Naive B cell (primary cell): ENCODE measurements around the gene LIMS2. TPM values are rescaled to one million over a fixed set of nuclear protein-coding genes. Genes with fewer than 3 reads are reported as not detected.
A peak's percentile ranks its signal among the peaks of the same experiment; 100 is the strongest.

Experiments used
- ATAC-seq, 2 donors: fragments of 150-1000 bp; cut with Tn5 transposase; 2 replicates each; pipeline ENCODE4 v1.10.0; 2021; ENCODE audit warnings: low read depth in 2 of 2, mild to moderate bottlenecking in 2 of 2, moderate library complexity in 2 of 2
- DNase-seq: peaks from one replicate; pipeline ENCODE4 v3.0.0; 2022
- H3K27ac Mint-ChIP-seq, 6 donors: one replicate each; pipeline ENCODE4 v1.8.0; 2020 to 2022; ENCODE audit warnings: mild to moderate bottlenecking in 6 of 6, mixed read lengths in 6 of 6, moderate library complexity in 5 of 6, inconsistent platforms in 2 of 6
- H3K27me3 Mint-ChIP-seq, 3 donors: one replicate each; pipeline ENCODE4 v1.8.0; 2021 to 2022; ENCODE audit warnings: mixed read lengths in 3 of 3, mild to moderate bottlenecking in 1 of 3
- H3K36me3 Mint-ChIP-seq, 2 donors: one replicate each; pipeline ENCODE4 v1.8.0; 2020 to 2022; ENCODE audit warnings: mixed read lengths in 2 of 2, inconsistent platforms in 1 of 2, mild to moderate bottlenecking in 1 of 2
- H3K4me1 Mint-ChIP-seq, 3 donors: one replicate each; pipeline ENCODE4 v1.8.0; 2020 to 2022; ENCODE audit warnings: mixed read lengths in 3 of 3, inconsistent platforms in 1 of 3, mild to moderate bottlenecking in 1 of 3, moderate library complexity in 1 of 3
- H3K4me3 Mint-ChIP-seq, 8 donors: one replicate each; pipeline ENCODE4 v1.8.0; 2020 to 2022; ENCODE audit warnings: mild to moderate bottlenecking in 8 of 8, mixed read lengths in 8 of 8, moderate library complexity in 8 of 8, inconsistent platforms in 2 of 8
- H3K9me3 Mint-ChIP-seq, 7 donors: one replicate each; pipeline ENCODE4 v1.8.0; 2020 to 2022; ENCODE audit warnings: mixed read lengths in 7 of 7, mild to moderate bottlenecking in 5 of 7, inconsistent platforms in 2 of 7, moderate library complexity in 1 of 7
- polyA plus RNA-seq, 6 donors: library from polyadenylated mRNA; unstranded; fragments of 300-500 nt; fragmentation: Illumina TruSeq; gene quantifications; one replicate each; pipeline ENCODE4 v1.2.3, GENCODE V29; 2021; ENCODE audit warnings: low read depth in 6 of 6

The LIMS2 gene
- polyA plus RNA-seq, 6 donors from 2014 or later: 11.2 to 60.4 (median 27.7) TPM

DNA sequence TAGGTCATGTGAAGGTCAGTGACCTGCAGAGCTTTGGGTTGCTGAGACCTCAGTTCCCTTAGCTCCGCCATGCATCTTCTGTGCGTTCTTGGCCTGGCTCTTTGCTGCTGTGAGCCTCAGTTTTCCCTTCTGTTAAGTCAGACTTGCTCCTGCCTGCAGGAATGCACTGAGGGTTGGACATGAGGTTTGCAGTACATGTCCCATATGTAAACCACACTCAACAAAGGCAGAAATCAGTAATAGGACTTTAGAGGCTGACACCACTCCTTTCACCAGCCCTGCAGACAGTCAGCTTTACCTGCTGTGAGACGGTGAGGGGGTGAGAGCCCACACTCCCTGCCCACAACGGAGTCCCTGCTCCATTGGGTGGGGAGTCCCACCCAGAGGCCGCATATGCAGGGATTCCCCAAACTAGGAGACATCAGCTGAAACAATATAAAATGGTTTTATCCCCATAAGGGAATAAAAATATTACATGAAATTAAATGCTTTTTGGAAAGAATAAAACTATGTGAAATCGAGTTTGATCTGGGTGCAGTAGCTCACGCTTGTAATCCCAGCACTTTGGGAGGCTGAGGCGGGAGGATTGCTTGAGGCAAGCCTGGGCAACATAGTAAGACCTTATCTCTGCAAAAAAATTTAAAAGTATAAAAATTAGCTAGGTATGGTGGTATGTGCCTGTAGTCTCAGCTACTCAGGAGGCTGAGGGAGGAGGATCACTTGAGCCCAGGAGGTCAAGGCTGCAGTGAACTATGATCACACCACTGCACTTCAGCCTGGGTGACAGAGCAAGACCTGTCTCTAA lies 84.7 kb downstream of the LIMS2 start:
- Mint-ChIP-seq H3K27ac (peak overlapping the region in 2 of 6 donors; percentile 28 to 57), H3K27me3 (no peaks in the 10 kb centered on the region), H3K9me3 (peaks cover 0 to 2% (median 0%) of the 10 kb centered on the region in 7 donors), H3K4me1 (peaks cover 19 to 51% (median 26%) of the 10 kb centered on the region in 3 donors), H3K4me3 (no peak overlapping the region), H3K36me3 (no peaks in the 10 kb centered on the region)
- DNase-seq (no peak), ATAC-seq (no peak)

DNA sequence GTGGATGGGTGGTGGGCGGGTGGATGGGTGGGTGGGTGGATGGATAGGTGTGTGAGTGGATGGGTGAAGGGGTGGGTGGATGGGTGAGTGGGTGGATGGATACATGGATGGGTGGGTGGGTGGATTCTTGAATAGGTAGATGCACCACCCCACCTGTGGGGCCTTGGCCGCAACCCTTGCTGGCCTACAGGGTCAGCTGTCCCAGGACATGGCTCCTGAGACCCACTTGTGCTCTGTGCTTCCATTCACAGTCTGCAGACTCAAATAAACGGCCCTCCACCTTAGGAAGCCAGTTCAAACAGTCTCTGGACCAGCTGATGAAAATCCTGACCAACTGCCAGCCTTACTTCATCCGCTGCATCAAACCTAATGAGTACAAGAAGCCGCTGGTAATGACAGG lies 85.5 kb downstream of the LIMS2 start:
- Mint-ChIP-seq H3K27me3 (no peaks in the 10 kb centered on the region), H3K27ac (no peak overlapping the region), H3K4me1 (peaks cover 12 to 44% (median 24%) of the 10 kb centered on the region in 3 donors), H3K4me3 (no peak overlapping the region), H3K36me3 (no peaks in the 10 kb centered on the region), H3K9me3 (no peaks in the 10 kb centered on the region)
- DNase-seq (no peak), ATAC-seq (no peak)

DNA sequence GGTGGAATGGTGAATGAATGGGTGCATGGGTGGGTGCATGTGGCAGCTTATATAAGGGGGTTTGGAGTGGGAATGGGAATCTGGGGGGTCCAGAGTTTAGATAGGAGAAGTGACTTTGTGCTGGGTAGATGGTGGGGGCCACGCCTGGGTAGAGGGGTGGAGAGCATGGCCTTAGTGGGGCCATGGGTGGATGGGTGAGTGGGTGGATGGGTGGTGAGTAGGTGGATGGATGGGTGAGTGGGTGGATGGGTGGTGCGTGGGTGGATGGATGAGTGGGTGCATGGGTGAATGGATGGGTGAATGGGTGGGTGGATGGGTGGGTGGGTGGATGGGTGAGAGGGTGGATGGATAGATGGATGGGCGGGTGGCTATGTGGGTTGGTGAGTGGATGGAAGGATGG lies 86.0 kb downstream of the LIMS2 start:
- Mint-ChIP-seq H3K27ac (peak overlapping the region in 1 of 6 donors; percentile 36), H3K36me3 (no peaks in the 10 kb centered on the region), H3K4me1 (peaks cover 7 to 39% (median 21%) of the 10 kb centered on the region in 3 donors), H3K27me3 (no peaks in the 10 kb centered on the region), H3K9me3 (no peaks in the 10 kb centered on the region), H3K4me3 (no peak overlapping the region)
- ATAC-seq (no peak), DNase-seq (no peak)

Other genes with a start within 250 kb of the LIMS2 start
- 10 to 100 TPM in 5 of 6 donors, 1 to 10 TPM in 1; 5.3 to 43.9 (median 19.1) TPM for gene IWS1, start 149.0 kb downstream of the LIMS2 start, polyA plus RNA-seq
- 10 to 100 TPM in 3 of 6 donors, 1 to 10 TPM in 3; 1.7 to 44.3 (median 12.0) TPM for gene MYO7B, start 139.8 kb downstream of the LIMS2 start, polyA plus RNA-seq
- gene GPR17, start 29.4 kb downstream of the LIMS2 start, polyA plus RNA-seq: not detected
- gene SFT2D3, start 26.0 kb upstream of the LIMS2 start, polyA plus RNA-seq: 1 to 10 TPM in 3 of 6 donors, under 1 TPM in 2, not detected in 1; 0.28 to 3.0 (median 2.8) TPM
- gene WDR33, start 135.6 kb upstream of the LIMS2 start, polyA plus RNA-seq: 10 to 100 TPM; 20.5 to 50.4 (median 37.3) TPM
- gene POLR2D, start 182.6 kb upstream of the LIMS2 start, polyA plus RNA-seq: 10 to 100 TPM; 15.9 to 45.1 (median 37.1) TPM
- gene AMMECR1L, start 210.4 kb upstream of the LIMS2 start, polyA plus RNA-seq: 1 to 10 TPM; 3.7 to 9.9 (median 7.4) TPM